Measurements from ENCODE around the gene MYOF.

Gene MYOF

GRCh38 chr10:93482145-93482834, at the start of gene MYOF:
MYOF (minus strand) TSS chr10:93482334; CDS start chr10:93482194, 140 bp downstream.
- Histone ChIP-seq H3K9me3 (ENCODE audit: control insufficient read depth, low read length) (no peaks in the 10 kb centered on the region), H3K9ac (ENCODE audit: low read length) (peak within 1 kb of the TSS; percentile 99), H3K4me3 (ENCODE audit: low read length) (peak within 1 kb of the TSS; percentile 92), H3K4me1 (ENCODE audit: control insufficient read depth, insufficient read depth, low read length) (peaks cover 9% of the 10 kb centered on the region), H3K27me3 (replicated peaks; ENCODE audit: control insufficient read depth, insufficient read depth, low read length) (no peaks in the 10 kb centered on the region), H3K36me3 (ENCODE audit: control insufficient read depth, insufficient read depth, low read length, severe bottlenecking) (peaks cover under 1% of the 10 kb centered on the region)
- peak; percentile 96 for DNase-seq (ENCODE audit: low read depth)

GRCh38 chr10:93518531-93518930, 36.4 kb upstream of the MYOF start:
- H3K36me3 ChIP-seq (ENCODE audit: control insufficient read depth, insufficient read depth, low read length, severe bottlenecking): no peaks in the 10 kb centered on the region
- H3K9me3 ChIP-seq (ENCODE audit: control insufficient read depth, low read length): no peaks in the 10 kb centered on the region
- no peak overlapping the region for H3K4me3 ChIP-seq (ENCODE audit: low read length)
- DNase-seq (ENCODE audit: low read depth): no peak
- peaks cover 24% of the 10 kb centered on the region for H3K4me1 ChIP-seq (ENCODE audit: control insufficient read depth, insufficient read depth, low read length)
- H3K9ac ChIP-seq (ENCODE audit: low read length): no peak overlapping the region
- H3K27me3 ChIP-seq (replicated peaks; ENCODE audit: control insufficient read depth, insufficient read depth, low read length): no peaks in the 10 kb centered on the region

- Histone ChIP-seq H3K4me1 (ENCODE audit: control insufficient read depth, insufficient read depth, low read length) (peaks cover 27% of the 10 kb centered on the region), H3K4me3 (ENCODE audit: low read length) (peak overlapping the region; percentile 47), H3K27me3 (replicated peaks; ENCODE audit: control insufficient read depth, insufficient read depth, low read length) (no peaks in the 10 kb centered on the region), H3K36me3 (ENCODE audit: control insufficient read depth, insufficient read depth, low read length, severe bottlenecking) (no peaks in the 10 kb centered on the region), H3K9ac (ENCODE audit: low read length) (peak overlapping the region; percentile 57), H3K9me3 (ENCODE audit: control insufficient read depth, low read length) (no peaks in the 10 kb centered on the region)
- peak; percentile 79 for DNase-seq (ENCODE audit: low read depth)
These were observed 33.9 kb upstream of the MYOF start for GRCh38 chr10:93516006-93516380.

- H3K4me3 ChIP-seq (ENCODE audit: low read length): peak overlapping the region; percentile 47
- peak overlapping the region; percentile 57 for H3K9ac ChIP-seq (ENCODE audit: low read length)
- peaks cover 27% of the 10 kb centered on the region for H3K4me1 ChIP-seq (ENCODE audit: control insufficient read depth, insufficient read depth, low read length)
- no peaks in the 10 kb centered on the region for H3K27me3 ChIP-seq (replicated peaks; ENCODE audit: control insufficient read depth, insufficient read depth, low read length)
- DNase-seq (ENCODE audit: low read depth): peak; percentile 61
- no peaks in the 10 kb centered on the region for H3K9me3 ChIP-seq (ENCODE audit: control insufficient read depth, low read length)
- no peaks in the 10 kb centered on the region for H3K36me3 ChIP-seq (ENCODE audit: control insufficient read depth, insufficient read depth, low read length, severe bottlenecking)
These were observed 33.2 kb upstream of the MYOF start for GRCh38 chr10:93515071-93516005.

GRCh38 chr10:93514521-93514920, 32.4 kb upstream of the MYOF start:
- Histone ChIP-seq H3K36me3 (ENCODE audit: control insufficient read depth, insufficient read depth, low read length, severe bottlenecking) (no peaks in the 10 kb centered on the region), H3K4me3 (ENCODE audit: low read length) (no peak overlapping the region)
- DNase-seq (ENCODE audit: low read depth): no peak

GRCh38 chr10:93513091-93513490, 31.0 kb upstream of the MYOF start:
- Histone ChIP-seq H3K27me3 (replicated peaks; ENCODE audit: control insufficient read depth, insufficient read depth, low read length) (no peaks in the 10 kb centered on the region), H3K4me1 (ENCODE audit: control insufficient read depth, insufficient read depth, low read length) (peaks cover 27% of the 10 kb centered on the region), H3K9me3 (ENCODE audit: control insufficient read depth, low read length) (no peaks in the 10 kb centered on the region), H3K9ac (ENCODE audit: low read length) (no peak overlapping the region), H3K36me3 (ENCODE audit: control insufficient read depth, insufficient read depth, low read length, severe bottlenecking) (no peaks in the 10 kb centered on the region), H3K4me3 (ENCODE audit: low read length) (no peak overlapping the region)
- no peak for DNase-seq (ENCODE audit: low read depth)

More at GRCh38 chr10:93514521-93514920, 32.4 kb upstream of the MYOF start:
- Histone ChIP-seq H3K27me3 (replicated peaks; ENCODE audit: control insufficient read depth, insufficient read depth, low read length) (no peaks in the 10 kb centered on the region), H3K4me1 (ENCODE audit: control insufficient read depth, insufficient read depth, low read length) (peaks cover 27% of the 10 kb centered on the region), H3K9me3 (ENCODE audit: control insufficient read depth, low read length) (no peaks in the 10 kb centered on the region), H3K9ac (ENCODE audit: low read length) (no peak overlapping the region)

GRCh38 chr10:93512565-93512964, 30.4 kb upstream of the MYOF start:
- no peaks in the 10 kb centered on the region for H3K9me3 ChIP-seq (ENCODE audit: control insufficient read depth, low read length)
- peak; percentile 25 for DNase-seq (ENCODE audit: low read depth)
- H3K9ac ChIP-seq (ENCODE audit: low read length): no peak overlapping the region
- H3K4me3 ChIP-seq (ENCODE audit: low read length): no peak overlapping the region
- peaks cover 27% of the 10 kb centered on the region for H3K4me1 ChIP-seq (ENCODE audit: control insufficient read depth, insufficient read depth, low read length)
- no peaks in the 10 kb centered on the region for H3K27me3 ChIP-seq (replicated peaks; ENCODE audit: control insufficient read depth, insufficient read depth, low read length)
- no peaks in the 10 kb centered on the region for H3K36me3 ChIP-seq (ENCODE audit: control insufficient read depth, insufficient read depth, low read length, severe bottlenecking)

GRCh38 chr10:93509816-93510215, 27.7 kb upstream of the MYOF start:
- H3K4me1 ChIP-seq (ENCODE audit: control insufficient read depth, insufficient read depth, low read length): peaks cover 8% of the 10 kb centered on the region
- H3K27me3 ChIP-seq (replicated peaks; ENCODE audit: control insufficient read depth, insufficient read depth, low read length): no peaks in the 10 kb centered on the region
- no peak overlapping the region for H3K9ac ChIP-seq (ENCODE audit: low read length)
- no peaks in the 10 kb centered on the region for H3K36me3 ChIP-seq (ENCODE audit: control insufficient read depth, insufficient read depth, low read length, severe bottlenecking)
- H3K4me3 ChIP-seq (ENCODE audit: low read length): no peak overlapping the region
- H3K9me3 ChIP-seq (ENCODE audit: control insufficient read depth, low read length): no peaks in the 10 kb centered on the region
- DNase-seq (ENCODE audit: low read depth): no peak

GRCh38 chr10:93505075-93505474, 22.9 kb upstream of the MYOF start:
- no peak for DNase-seq (ENCODE audit: low read depth)

GRCh38 chr10:93503075-93503474, 20.9 kb upstream of the MYOF start:
- Histone ChIP-seq H3K4me3 (ENCODE audit: low read length) (no peak overlapping the region), H3K36me3 (ENCODE audit: control insufficient read depth, insufficient read depth, low read length, severe bottlenecking) (no peaks in the 10 kb centered on the region), H3K4me1 (ENCODE audit: control insufficient read depth, insufficient read depth, low read length) (no peaks in the 10 kb centered on the region), H3K9ac (ENCODE audit: low read length) (no peak overlapping the region), H3K27me3 (replicated peaks; ENCODE audit: control insufficient read depth, insufficient read depth, low read length) (no peaks in the 10 kb centered on the region), H3K9me3 (ENCODE audit: control insufficient read depth, low read length) (no peaks in the 10 kb centered on the region)
- DNase-seq (ENCODE audit: low read depth): no peak

More at GRCh38 chr10:93505075-93505474, 22.9 kb upstream of the MYOF start:
- Histone ChIP-seq H3K4me3 (ENCODE audit: low read length) (no peak overlapping the region), H3K9me3 (ENCODE audit: control insufficient read depth, low read length) (no peaks in the 10 kb centered on the region), H3K27me3 (replicated peaks; ENCODE audit: control insufficient read depth, insufficient read depth, low read length) (no peaks in the 10 kb centered on the region), H3K9ac (ENCODE audit: low read length) (no peak overlapping the region), H3K36me3 (ENCODE audit: control insufficient read depth, insufficient read depth, low read length, severe bottlenecking) (no peaks in the 10 kb centered on the region), H3K4me1 (ENCODE audit: control insufficient read depth, insufficient read depth, low read length) (no peaks in the 10 kb centered on the region)

GRCh38 chr10:93501650-93502049, 19.5 kb upstream of the MYOF start:
- Histone ChIP-seq H3K9ac (ENCODE audit: low read length) (no peak overlapping the region), H3K4me1 (ENCODE audit: control insufficient read depth, insufficient read depth, low read length) (no peaks in the 10 kb centered on the region), H3K36me3 (ENCODE audit: control insufficient read depth, insufficient read depth, low read length, severe bottlenecking) (no peaks in the 10 kb centered on the region), H3K4me3 (ENCODE audit: low read length) (no peak overlapping the region), H3K27me3 (replicated peaks; ENCODE audit: control insufficient read depth, insufficient read depth, low read length) (no peaks in the 10 kb centered on the region), H3K9me3 (ENCODE audit: control insufficient read depth, low read length) (no peaks in the 10 kb centered on the region)
- peak; percentile 30 for DNase-seq (ENCODE audit: low read depth)

Measured in adipocyte (in vitro differentiated cells).